GM23338 (cell line): ENCODE data around the gene EIF2D. TPM values are rescaled to one million over a fixed set of nuclear protein-coding genes. Genes with fewer than 3 reads are reported as not detected.

Experiments used
- ATAC-seq: fragments of 200-7000 bp; cut with Tn5 transposase; 3 replicates; pipeline ENCODE4 v1.9.1; 2020
- DNase-seq: peaks from one replicate; pipeline ENCODE4 v3.0.0-alpha.2; 2015; ENCODE audit warnings: low spot score
- H2AFZ ChIP-seq: fragments of 200-600 bp; sonication (generic); 2 replicates; pipeline ENCODE4 v1.8.0; 2016; ENCODE audit warnings: antibody characterized with exemption, mild to moderate bottlenecking, moderate library complexity
- H3F3A ChIP-seq: fragments of 200-600 bp; sonication (generic); replicated peaks from 2 replicates; pipeline ENCODE4 v1.8.0; 2017; ENCODE audit warnings: antibody characterized with exemption, mixed run types, low read depth
- H3K27ac ChIP-seq: fragments of 200-600 bp; sonication (generic); 2 replicates; pipeline ENCODE4 v1.6.1; 2016; ENCODE audit warnings: low read depth
- H3K27me3 ChIP-seq: fragments of 200-600 bp; sonication (generic); 2 replicates; pipeline ENCODE4 v1.8.0; 2016; ENCODE audit warnings: mild to moderate bottlenecking, mixed run types, moderate library complexity; ENCODE audit not compliant: insufficient read depth
- H3K36me3 ChIP-seq: fragments of 200-600 bp; sonication (generic); 2 replicates; pipeline ENCODE4 v1.8.0; 2016; ENCODE audit warnings: mild to moderate bottlenecking; ENCODE audit not compliant: insufficient read depth
- H3K4me1 ChIP-seq: fragments of 200-600 bp; sonication (generic); 2 replicates; pipeline ENCODE4 v1.8.0; 2016; ENCODE audit warnings: mild to moderate bottlenecking, moderate library complexity; ENCODE audit not compliant: insufficient read depth
- H3K4me2 ChIP-seq: fragments of 200-600 bp; sonication (generic); 2 replicates; pipeline ENCODE4 v1.7.1; 2017; ENCODE audit warnings: mixed run types
- H3K4me3 ChIP-seq: fragments of 200-600 bp; sonication (generic); 2 replicates; pipeline ENCODE4 v1.6.1; 2016; ENCODE audit warnings: mixed run types
- H3K79me2 ChIP-seq: fragments of 200-600 bp; sonication (generic); replicated peaks from 2 replicates; pipeline ENCODE4 v1.8.0; 2017; ENCODE audit warnings: mild to moderate bottlenecking; ENCODE audit not compliant: insufficient read depth
- H3K9me2 ChIP-seq: fragments of 200-600 bp; sonication (generic); 2 replicates; pipeline ENCODE4 v1.8.0; 2017; ENCODE audit not compliant: insufficient read depth
- H4K20me1 ChIP-seq: fragments of 200-600 bp; sonication (generic); replicated peaks from 2 replicates; pipeline ENCODE4 v1.8.0; 2017; ENCODE audit warnings: mild to moderate bottlenecking; ENCODE audit not compliant: insufficient read depth
- H3K27ac Mint-ChIP-seq: 2 replicates; pipeline ENCODE4 v1.8.0; 2020; ENCODE audit warnings: inconsistent platforms, mild to moderate bottlenecking, moderate library complexity, mixed read lengths
- H3K27me3 Mint-ChIP-seq: 3 replicates; pipeline ENCODE4 v1.8.0; 2022; ENCODE audit warnings: low read depth, mild to moderate bottlenecking, moderate library complexity, mixed read lengths, inconsistent platforms; ENCODE audit not compliant: insufficient read depth, poor library complexity
- H3K36me3 Mint-ChIP-seq: 3 replicates; pipeline ENCODE4 v1.8.0; 2021; ENCODE audit warnings: low read depth, mild to moderate bottlenecking, inconsistent platforms, moderate library complexity, mixed read lengths
- H3K4me1 Mint-ChIP-seq: 3 replicates; pipeline ENCODE4 v1.8.0; 2020; ENCODE audit warnings: mild to moderate bottlenecking, inconsistent platforms, mixed read lengths
- H3K4me3 Mint-ChIP-seq: 3 replicates; pipeline ENCODE4 v1.8.0; 2021; ENCODE audit warnings: moderate library complexity, mild to moderate bottlenecking, inconsistent platforms, mixed read lengths
- H3K9me3 Mint-ChIP-seq: 3 replicates; pipeline ENCODE4 v1.8.0; 2020; ENCODE audit warnings: moderate library complexity, mild to moderate bottlenecking, inconsistent platforms, mixed read lengths
- CREB1 ChIP-seq: fragments of 250-450 bp; sonication (Bioruptor Pico); IDR thresholded peaks from 2 replicates; pipeline ENCODE4 v1.5.0; 2020; ENCODE audit warnings: low read depth, mild to moderate bottlenecking, moderate library complexity
- ETS1 ChIP-seq: IDR thresholded peaks from 2 replicates; pipeline ENCODE4 v1.6.1; 2016; ENCODE audit warnings: antibody characterized with exemption
- EZH2 ChIP-seq: fragments of 200-600 bp; sonication (generic); IDR thresholded peaks from one replicate; pipeline ENCODE4 v1.8.0; 2017; ENCODE audit warnings: antibody characterized with exemption, mild to moderate bottlenecking, low read depth; ENCODE audit not compliant: unreplicated experiment
- EZH2phosphoT487 ChIP-seq: fragments of 200-600 bp; sonication (generic); IDR thresholded peaks from one replicate; pipeline ENCODE4 v1.8.1; 2018; ENCODE audit warnings: antibody characterized with exemption; ENCODE audit not compliant: unreplicated experiment
- JUNB ChIP-seq: IDR thresholded peaks from one replicate; pipeline ENCODE4 v1.6.1; 2016; ENCODE audit warnings: antibody characterized with exemption; ENCODE audit not compliant: unreplicated experiment
- POLR2AphosphoS5 ChIP-seq: IDR thresholded peaks from 2 replicates; pipeline ENCODE4 v1.6.1; 2016; ENCODE audit warnings: antibody characterized with exemption, low read depth
- STAT1 ChIP-seq: IDR thresholded peaks from one replicate; pipeline ENCODE4 v1.6.1; 2016; ENCODE audit warnings: antibody characterized with exemption; ENCODE audit not compliant: unreplicated experiment
- ZNF114 ChIP-seq: fragments of 250-450 bp; sonication (Bioruptor Pico); IDR thresholded peaks from 2 replicates; pipeline ENCODE4 v1.5.0; 2020; ENCODE audit warnings: mild to moderate bottlenecking, moderate library complexity
- ZNF331 ChIP-seq: fragments of 250-450 bp; sonication (Bioruptor Pico); IDR thresholded peaks from 2 replicates; pipeline ENCODE4 v1.5.0; 2020; ENCODE audit warnings: low read depth, mild to moderate bottlenecking, moderate library complexity
- long read RNA-seq: library from polyadenylated mRNA; unstranded; transcript quantifications from one replicate; pipeline ENCODE4 v2.0.0, GENCODE V29; 2020; ENCODE audit not compliant: unreplicated experiment
- polyA plus RNA-seq: library from polyadenylated mRNA; unstranded; fragments of >200 nt; fragmentation: Nextera tagmentation; extraction: Ambion mirVana; gene quantifications from 2 replicates; pipeline ENCODE4 v1.2.1, GENCODE V29; 2016
- total RNA-seq: library from RNA; depleted of rRNA; stranded (reverse); fragments of >200 nt; shearing (Covaris generic); gene quantifications from 2 replicates; pipeline ENCODE4 v1.2.3, GENCODE V29; 2014; rRNA removed
- TF ChIP-seq, protein P1 (sequence below): IDR thresholded peaks from one replicate; pipeline ENCODE4 v1.6.1; 2018; ENCODE audit warnings: antibody characterized with exemption; ENCODE audit not compliant: unreplicated experiment
- TF ChIP-seq, protein P2 (sequence below): fragments of 250-450 bp; sonication (Bioruptor Pico); IDR thresholded peaks from 2 replicates; pipeline ENCODE4 v1.5.0; 2020; ENCODE audit warnings: mild to moderate bottlenecking, moderate library complexity

Gene EIF2D, protein sequence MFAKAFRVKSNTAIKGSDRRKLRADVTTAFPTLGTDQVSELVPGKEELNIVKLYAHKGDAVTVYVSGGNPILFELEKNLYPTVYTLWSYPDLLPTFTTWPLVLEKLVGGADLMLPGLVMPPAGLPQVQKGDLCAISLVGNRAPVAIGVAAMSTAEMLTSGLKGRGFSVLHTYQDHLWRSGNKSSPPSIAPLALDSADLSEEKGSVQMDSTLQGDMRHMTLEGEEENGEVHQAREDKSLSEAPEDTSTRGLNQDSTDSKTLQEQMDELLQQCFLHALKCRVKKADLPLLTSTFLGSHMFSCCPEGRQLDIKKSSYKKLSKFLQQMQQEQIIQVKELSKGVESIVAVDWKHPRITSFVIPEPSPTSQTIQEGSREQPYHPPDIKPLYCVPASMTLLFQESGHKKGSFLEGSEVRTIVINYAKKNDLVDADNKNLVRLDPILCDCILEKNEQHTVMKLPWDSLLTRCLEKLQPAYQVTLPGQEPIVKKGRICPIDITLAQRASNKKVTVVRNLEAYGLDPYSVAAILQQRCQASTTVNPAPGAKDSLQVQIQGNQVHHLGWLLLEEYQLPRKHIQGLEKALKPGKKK
- total RNA-seq (26.0 and 34.8 TPM in 2 replicates), polyA plus RNA-seq (18.7 and 25.1 TPM in 2 replicates)
- long read RNA-seq, transcript EIF2D-201 (15 exons, 2,005 nt): major isoform, 23 of 28 reads
- long read RNA-seq, partial matches to known transcripts: 1 of 28 reads
- long read RNA-seq, other reads (novel, unspliced or antisense): 4 of 28 reads

- no peaks in the 10 kb centered on the region for H3K36me3 ChIP-seq
- Mint-ChIP-seq H3K27me3 (peaks cover 3% of the 10 kb centered on the region), H3K36me3 (peaks cover 10% of the 10 kb centered on the region; the same call in 2 of the 3 replicates), H3K4me1 (peaks cover 10% of the 10 kb centered on the region; the same call in 2 of the 3 replicates), H3K4me3 (peak within 1 kb of the TSS; percentile 94), H3K27ac (peak within 1 kb of the TSS; percentile 96), H3K9me3 (no peaks in the 10 kb centered on the region; the same call in 2 of the 3 replicates)
- peak within 1 kb of the TSS; percentile 98 for H2AFZ ChIP-seq
- H3K27me3 ChIP-seq: no peaks in the 10 kb centered on the region
- no peaks in the 10 kb centered on the region for H3K9me2 ChIP-seq
- DNase-seq (peak; percentile 96), ATAC-seq (peak; percentile 96)
- H4K20me1 ChIP-seq: no peaks in the 10 kb centered on the region
- H3K4me2 ChIP-seq: peak within 1 kb of the TSS; percentile 89
- H3F3A ChIP-seq: peaks cover 4% of the 10 kb centered on the region; the same call in 1 of the 2 replicates
- H3K4me3 ChIP-seq: peak within 1 kb of the TSS; percentile 93
- H3K79me2 ChIP-seq: peaks cover 9% of the 10 kb centered on the region; the same call in 1 of the 2 replicates
- H3K4me1 ChIP-seq: peaks cover 5% of the 10 kb centered on the region; the same call in 1 of the 2 replicates
- H3K27ac ChIP-seq: peak within 1 kb of the TSS; percentile 95
- TF ChIP-seq STAT1 (no peak), POLR2AphosphoS5 (peak; percentile 84), EZH2 (no peak), ETS1 (peak; percentile 87), ZNF114 (CRISPR knock-in tag) (0 out of 2 replicates have a peak, but pooled peaks have one; percentile 22), CREB1 (CRISPR knock-in tag) (peak; percentile 71; the same call in 1 of the 2 replicates), EZH2phosphoT487 (no peak), ZNF331 (peak; percentile 42; the same call in 1 of the 2 replicates), JUNB (no peak)
- TF ChIP-seq, protein P1, sequence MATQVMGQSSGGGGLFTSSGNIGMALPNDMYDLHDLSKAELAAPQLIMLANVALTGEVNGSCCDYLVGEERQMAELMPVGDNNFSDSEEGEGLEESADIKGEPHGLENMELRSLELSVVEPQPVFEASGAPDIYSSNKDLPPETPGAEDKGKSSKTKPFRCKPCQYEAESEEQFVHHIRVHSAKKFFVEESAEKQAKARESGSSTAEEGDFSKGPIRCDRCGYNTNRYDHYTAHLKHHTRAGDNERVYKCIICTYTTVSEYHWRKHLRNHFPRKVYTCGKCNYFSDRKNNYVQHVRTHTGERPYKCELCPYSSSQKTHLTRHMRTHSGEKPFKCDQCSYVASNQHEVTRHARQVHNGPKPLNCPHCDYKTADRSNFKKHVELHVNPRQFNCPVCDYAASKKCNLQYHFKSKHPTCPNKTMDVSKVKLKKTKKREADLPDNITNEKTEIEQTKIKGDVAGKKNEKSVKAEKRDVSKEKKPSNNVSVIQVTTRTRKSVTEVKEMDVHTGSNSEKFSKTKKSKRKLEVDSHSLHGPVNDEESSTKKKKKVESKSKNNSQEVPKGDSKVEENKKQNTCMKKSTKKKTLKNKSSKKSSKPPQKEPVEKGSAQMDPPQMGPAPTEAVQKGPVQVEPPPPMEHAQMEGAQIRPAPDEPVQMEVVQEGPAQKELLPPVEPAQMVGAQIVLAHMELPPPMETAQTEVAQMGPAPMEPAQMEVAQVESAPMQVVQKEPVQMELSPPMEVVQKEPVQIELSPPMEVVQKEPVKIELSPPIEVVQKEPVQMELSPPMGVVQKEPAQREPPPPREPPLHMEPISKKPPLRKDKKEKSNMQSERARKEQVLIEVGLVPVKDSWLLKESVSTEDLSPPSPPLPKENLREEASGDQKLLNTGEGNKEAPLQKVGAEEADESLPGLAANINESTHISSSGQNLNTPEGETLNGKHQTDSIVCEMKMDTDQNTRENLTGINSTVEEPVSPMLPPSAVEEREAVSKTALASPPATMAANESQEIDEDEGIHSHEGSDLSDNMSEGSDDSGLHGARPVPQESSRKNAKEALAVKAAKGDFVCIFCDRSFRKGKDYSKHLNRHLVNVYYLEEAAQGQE: peak; percentile 31
- TF ChIP-seq, protein P2, sequence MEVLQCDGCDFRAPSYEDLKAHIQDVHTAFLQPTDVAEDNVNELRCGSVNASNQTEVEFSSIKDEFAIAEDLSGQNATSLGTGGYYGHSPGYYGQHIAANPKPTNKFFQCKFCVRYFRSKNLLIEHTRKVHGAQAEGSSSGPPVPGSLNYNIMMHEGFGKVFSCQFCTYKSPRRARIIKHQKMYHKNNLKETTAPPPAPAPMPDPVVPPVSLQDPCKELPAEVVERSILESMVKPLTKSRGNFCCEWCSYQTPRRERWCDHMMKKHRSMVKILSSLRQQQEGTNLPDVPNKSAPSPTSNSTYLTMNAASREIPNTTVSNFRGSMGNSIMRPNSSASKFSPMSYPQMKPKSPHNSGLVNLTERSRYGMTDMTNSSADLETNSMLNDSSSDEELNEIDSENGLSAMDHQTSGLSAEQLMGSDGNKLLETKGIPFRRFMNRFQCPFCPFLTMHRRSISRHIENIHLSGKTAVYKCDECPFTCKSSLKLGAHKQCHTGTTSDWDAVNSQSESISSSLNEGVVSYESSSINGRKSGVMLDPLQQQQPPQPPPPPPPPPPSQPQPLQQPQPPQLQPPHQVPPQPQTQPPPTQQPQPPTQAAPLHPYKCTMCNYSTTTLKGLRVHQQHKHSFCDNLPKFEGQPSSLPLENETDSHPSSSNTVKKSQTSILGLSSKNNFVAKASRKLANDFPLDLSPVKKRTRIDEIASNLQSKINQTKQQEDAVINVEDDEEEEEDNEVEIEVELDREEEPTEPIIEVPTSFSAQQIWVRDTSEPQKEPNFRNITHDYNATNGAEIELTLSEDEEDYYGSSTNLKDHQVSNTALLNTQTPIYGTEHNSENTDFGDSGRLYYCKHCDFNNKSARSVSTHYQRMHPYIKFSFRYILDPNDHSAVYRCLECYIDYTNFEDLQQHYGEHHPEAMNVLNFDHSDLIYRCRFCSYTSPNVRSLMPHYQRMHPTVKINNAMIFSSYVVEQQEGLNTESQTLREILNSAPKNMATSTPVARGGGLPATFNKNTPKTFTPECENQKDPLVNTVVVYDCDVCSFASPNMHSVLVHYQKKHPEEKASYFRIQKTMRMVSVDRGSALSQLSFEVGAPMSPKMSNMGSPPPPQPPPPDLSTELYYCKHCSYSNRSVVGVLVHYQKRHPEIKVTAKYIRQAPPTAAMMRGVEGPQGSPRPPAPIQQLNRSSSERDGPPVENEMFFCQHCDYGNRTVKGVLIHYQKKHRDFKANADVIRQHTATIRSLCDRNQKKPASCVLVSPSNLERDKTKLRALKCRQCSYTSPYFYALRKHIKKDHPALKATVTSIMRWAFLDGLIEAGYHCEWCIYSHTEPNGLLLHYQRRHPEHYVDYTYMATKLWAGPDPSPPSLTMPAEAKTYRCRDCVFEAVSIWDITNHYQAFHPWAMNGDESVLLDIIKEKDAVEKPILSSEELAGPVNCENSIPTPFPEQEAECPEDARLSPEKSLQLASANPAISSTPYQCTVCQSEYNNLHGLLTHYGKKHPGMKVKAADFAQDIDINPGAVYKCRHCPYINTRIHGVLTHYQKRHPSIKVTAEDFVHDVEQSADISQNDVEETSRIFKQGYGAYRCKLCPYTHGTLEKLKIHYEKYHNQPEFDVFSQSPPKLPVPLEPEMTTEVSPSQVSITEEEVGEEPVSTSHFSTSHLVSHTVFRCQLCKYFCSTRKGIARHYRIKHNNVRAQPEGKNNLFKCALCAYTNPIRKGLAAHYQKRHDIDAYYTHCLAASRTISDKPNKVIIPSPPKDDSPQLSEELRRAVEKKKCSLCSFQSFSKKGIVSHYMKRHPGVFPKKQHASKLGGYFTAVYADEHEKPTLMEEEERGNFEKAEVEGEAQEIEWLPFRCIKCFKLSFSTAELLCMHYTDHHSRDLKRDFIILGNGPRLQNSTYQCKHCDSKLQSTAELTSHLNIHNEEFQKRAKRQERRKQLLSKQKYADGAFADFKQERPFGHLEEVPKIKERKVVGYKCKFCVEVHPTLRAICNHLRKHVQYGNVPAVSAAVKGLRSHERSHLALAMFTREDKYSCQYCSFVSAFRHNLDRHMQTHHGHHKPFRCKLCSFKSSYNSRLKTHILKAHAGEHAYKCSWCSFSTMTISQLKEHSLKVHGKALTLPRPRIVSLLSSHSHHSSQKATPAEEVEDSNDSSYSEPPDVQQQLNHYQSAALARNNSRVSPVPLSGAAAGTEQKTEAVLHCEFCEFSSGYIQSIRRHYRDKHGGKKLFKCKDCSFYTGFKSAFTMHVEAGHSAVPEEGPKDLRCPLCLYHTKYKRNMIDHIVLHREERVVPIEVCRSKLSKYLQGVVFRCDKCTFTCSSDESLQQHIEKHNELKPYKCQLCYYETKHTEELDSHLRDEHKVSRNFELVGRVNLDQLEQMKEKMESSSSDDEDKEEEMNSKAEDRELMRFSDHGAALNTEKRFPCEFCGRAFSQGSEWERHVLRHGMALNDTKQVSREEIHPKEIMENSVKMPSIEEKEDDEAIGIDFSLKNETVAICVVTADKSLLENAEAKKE (CRISPR knock-in tag): no peak
These were observed at the start of gene EIF2D for GRCh38 chr1:206612129-206612876. Gene EIF2D, minus strand, starts transcription at chr1:206612465. Its CDS starts 123 bp downstream, at chr1:206612342.
